IPS DF 6.9 (cell line): Measurements from ENCODE around the gene TSC22D4.
"Not testable (repeated sequence)": the region's sequence is repeated elsewhere in the genome, so short reads cannot be mapped to it uniquely, and the experiment has no call there.

Experiments
- DNase-seq: peaks from one replicate; pipeline ENCODE4 v3.0.0-alpha.2; 2013; ENCODE audit warnings: low read depth, low spot score
- H3K27ac ChIP-seq: one replicate; pipeline ENCODE4 v1.5.1; 2013; ENCODE audit warnings: low read length, control low read depth
- H3K27me3 ChIP-seq: 2 replicates; pipeline ENCODE4 v1.6.1; 2013; ENCODE audit warnings: mild to moderate bottlenecking, low read length; ENCODE audit not compliant: control insufficient read depth, insufficient read depth
- H3K36me3 ChIP-seq: 2 replicates; pipeline ENCODE4 v1.6.1; 2013; ENCODE audit warnings: low read length; ENCODE audit not compliant: control insufficient read depth, insufficient read depth
- H3K4me1 ChIP-seq: 2 replicates; pipeline ENCODE4 v1.6.1; 2013; ENCODE audit warnings: low read length; ENCODE audit not compliant: control insufficient read depth, insufficient read depth
- H3K4me3 ChIP-seq: 2 replicates; pipeline ENCODE4 v1.5.1; 2013; ENCODE audit warnings: mild to moderate bottlenecking, low read length
- H3K9me3 ChIP-seq: 2 replicates; pipeline ENCODE4 v1.6.1; 2013; ENCODE audit warnings: low read length, inconsistent platforms; ENCODE audit not compliant: control insufficient read depth, insufficient read depth
- WGBS: extraction: QIAGEN DNeasy Blood & Tissue Kit; methylation state at CpG from one replicate; pipeline ENCODE4 v1.1.7; 2013; ENCODE audit warnings: mixed read lengths, missing lambda C conversion rate; ENCODE audit not compliant: insufficient read length, insufficient coverage; 5-methylcytosine and 5-hydroxymethylcytosine counted together

Gene TSC22D4

GRCh38 chr7:100464210-100464660 is 14.8 kb downstream of the TSC22D4 start, which contains the start of gene SPACDR:
Gene SPACDR (minus strand): TSS chr7:100464260. CDS start chr7:100464025, 235 bp downstream.
- Histone ChIP-seq H3K36me3 (no peaks in the 10 kb centered on the region), H3K9me3 (no peaks in the 10 kb centered on the region), H3K27me3 (no peaks in the 10 kb centered on the region), H3K4me1 (no peaks in the 10 kb centered on the region), H3K27ac (no peak within 1 kb of the TSS), H3K4me3 (no peak within 1 kb of the TSS)
- DNase-seq = no peak
- WGBS = no CpG with 5 or more reads among the region's 7 CpGs

GRCh38 chr7:100457033-100457432 is 22.0 kb downstream of the TSC22D4 start:
- no peak overlapping the region for H3K4me3 ChIP-seq
- WGBS = no CpG with 5 or more reads among the region's 6 CpGs
- H3K27ac ChIP-seq = no peak overlapping the region
- H3K36me3 ChIP-seq = no peaks in the 10 kb centered on the region
- peaks cover 5% of the 10 kb centered on the region; the same call in 1 of the 2 replicates for H3K4me1 ChIP-seq
- H3K9me3 ChIP-seq = no peaks in the 10 kb centered on the region
- no peaks in the 10 kb centered on the region for H3K27me3 ChIP-seq
- no peak for DNase-seq

GRCh38 chr7:100456562-100456961 is 22.5 kb downstream of the TSC22D4 start:
- H3K27ac ChIP-seq = no peak overlapping the region

GRCh38 chr7:100455206-100455605 is 23.8 kb downstream of the TSC22D4 start:
- WGBS = no CpG with 5 or more reads among the region's 3 CpGs
- Histone ChIP-seq H3K4me3 (no peak overlapping the region), H3K27ac (no peak overlapping the region), H3K36me3 (no peaks in the 10 kb centered on the region), H3K4me1 (peaks cover 5% of the 10 kb centered on the region; the same call in 1 of the 2 replicates), H3K9me3 (no peaks in the 10 kb centered on the region), H3K27me3 (no peaks in the 10 kb centered on the region)
- no peak for DNase-seq

More at GRCh38 chr7:100456562-100456961, 22.5 kb downstream of the TSC22D4 start:
- DNase-seq = no peak
- Histone ChIP-seq H3K4me3 (no peak overlapping the region), H3K27me3 (no peaks in the 10 kb centered on the region), H3K4me1 (peaks cover 5% of the 10 kb centered on the region; the same call in 1 of the 2 replicates), H3K9me3 (no peaks in the 10 kb centered on the region), H3K36me3 (no peaks in the 10 kb centered on the region)
- 100% methylated on average over 2 of the region's 14 CpGs for WGBS

GRCh38 chr7:100453854-100454253 is 25.2 kb downstream of the TSC22D4 start:
- not testable (repeated sequence) for H3K4me3 ChIP-seq, H3K27ac ChIP-seq, DNase-seq, H3K9me3 ChIP-seq, H3K27me3 ChIP-seq, H3K36me3 ChIP-seq, H3K4me1 ChIP-seq
- WGBS = no CpG with 5 or more reads among the region's 8 CpGs

GRCh38 chr7:100452513-100452912 is 26.5 kb downstream of the TSC22D4 start:
- Histone ChIP-seq H3K27me3 (no peaks in the 10 kb centered on the region), H3K9me3 (no peaks in the 10 kb centered on the region), H3K27ac (no peak overlapping the region), H3K36me3 (no peaks in the 10 kb centered on the region), H3K4me1 (peaks cover 5% of the 10 kb centered on the region; the same call in 1 of the 2 replicates), H3K4me3 (no peak overlapping the region)
- WGBS = no CpG with 5 or more reads among the region's 3 CpGs
- DNase-seq = no peak

- Histone ChIP-seq H3K27ac (no peak overlapping the region), H3K27me3 (no peaks in the 10 kb centered on the region), H3K36me3 (no peaks in the 10 kb centered on the region), H3K9me3 (no peaks in the 10 kb centered on the region), H3K4me3 (no peak overlapping the region), H3K4me1 (no peaks in the 10 kb centered on the region)
- DNase-seq = no peak
- no CpG with 5 or more reads among the region's 13 CpGs for WGBS
Observed at GRCh38 chr7:100449190-100449795, 29.7 kb downstream of the TSC22D4 start.

- not testable (repeated sequence) for H3K36me3 ChIP-seq, H3K27ac ChIP-seq, H3K27me3 ChIP-seq
Observed at GRCh38 chr7:100447363-100447762, 31.7 kb downstream of the TSC22D4 start.

GRCh38 chr7:100446040-100446439 is 33.0 kb downstream of the TSC22D4 start:
- Histone ChIP-seq H3K4me3 (no peak overlapping the region), H3K4me1 (no peaks in the 10 kb centered on the region), H3K9me3 (no peaks in the 10 kb centered on the region), H3K27me3 (no peaks in the 10 kb centered on the region), H3K36me3 (no peaks in the 10 kb centered on the region), H3K27ac (no peak overlapping the region)
- WGBS = no CpG with 5 or more reads among the region's 2 CpGs
- no peak for DNase-seq

More at GRCh38 chr7:100447363-100447762, 31.7 kb downstream of the TSC22D4 start:
- not testable (repeated sequence) for H3K9me3 ChIP-seq, DNase-seq, H3K4me3 ChIP-seq, H3K4me1 ChIP-seq
- WGBS = no CpG with 5 or more reads among the region's 8 CpGs

- no peak overlapping the region for H3K27ac ChIP-seq
- no peak for DNase-seq
- no CpG with 5 or more reads among the region's 14 CpGs for WGBS
Observed at GRCh38 chr7:100444311-100445278, 34.4 kb downstream of the TSC22D4 start.

More at GRCh38 chr7:100444311-100445278, 34.4 kb downstream of the TSC22D4 start:
- Histone ChIP-seq H3K4me1 (no peaks in the 10 kb centered on the region), H3K36me3 (no peaks in the 10 kb centered on the region), H3K9me3 (no peaks in the 10 kb centered on the region), H3K27me3 (no peaks in the 10 kb centered on the region), H3K4me3 (no peak overlapping the region)
